WI38 (cell line): Measurements from ENCODE around the gene AHCYL2.
"Not testable (repeated sequence)": the region's sequence is repeated elsewhere in the genome, so short reads cannot be mapped to it uniquely, and the experiment has no call there.

ENCODE experiments used
- H3K4me3 ChIP-seq: 2 replicates; pipeline ENCODE4 v1.5.1; 2011; ENCODE audit warnings: low read depth, mild to moderate bottlenecking, control low read depth, low read length
- TF ChIP-seq, protein P1 (sequence below): IDR thresholded peaks from 2 replicates; pipeline ENCODE4 v1.5.1; 2012; ENCODE audit warnings: low read depth, mild to moderate bottlenecking, control low read depth, low read length

Gene AHCYL2

DNA sequence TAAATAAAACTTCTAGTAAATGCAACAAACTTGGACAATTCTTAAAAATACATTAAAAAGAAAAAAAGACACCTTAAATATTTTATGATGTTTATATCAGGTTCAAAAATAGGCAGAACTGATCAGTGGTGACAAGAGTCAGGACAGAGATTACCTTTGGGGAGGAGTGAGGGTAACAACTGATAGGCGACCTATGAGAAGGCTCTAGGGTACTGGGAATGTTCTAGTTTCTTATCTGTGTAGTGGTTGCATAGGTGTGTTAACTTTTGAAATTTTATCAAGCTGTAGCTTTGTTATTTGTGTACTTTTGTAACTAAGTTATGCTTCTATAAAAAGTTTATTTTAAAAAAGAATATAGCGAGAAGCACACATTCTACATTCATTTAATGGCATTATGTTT, 134.3 kb downstream of the AHCYL2 start:
- H3K4me3 ChIP-seq, result no peak overlapping the region

DNA sequence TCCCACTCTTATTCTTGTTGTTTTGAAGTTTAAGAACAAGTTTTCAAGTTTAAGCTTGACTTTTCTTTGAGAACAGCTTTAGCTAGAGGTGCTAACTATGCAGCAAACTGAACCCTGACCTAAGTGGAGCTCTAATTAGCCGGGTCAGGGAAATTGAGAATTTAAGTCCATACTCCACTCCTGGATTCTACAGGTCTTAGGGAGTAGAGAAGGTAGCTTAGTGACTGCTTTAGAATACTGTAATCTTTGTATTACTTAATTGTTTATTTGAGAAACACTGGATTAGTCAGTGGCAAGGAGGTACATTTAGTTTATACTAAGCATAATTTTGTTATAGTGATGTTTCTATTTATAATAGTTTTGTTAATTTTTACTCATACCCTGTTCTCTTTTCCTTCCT, 134.8 kb downstream of the AHCYL2 start:
- H3K4me3 ChIP-seq, result no peak overlapping the region
- TF ChIP-seq, protein P1, sequence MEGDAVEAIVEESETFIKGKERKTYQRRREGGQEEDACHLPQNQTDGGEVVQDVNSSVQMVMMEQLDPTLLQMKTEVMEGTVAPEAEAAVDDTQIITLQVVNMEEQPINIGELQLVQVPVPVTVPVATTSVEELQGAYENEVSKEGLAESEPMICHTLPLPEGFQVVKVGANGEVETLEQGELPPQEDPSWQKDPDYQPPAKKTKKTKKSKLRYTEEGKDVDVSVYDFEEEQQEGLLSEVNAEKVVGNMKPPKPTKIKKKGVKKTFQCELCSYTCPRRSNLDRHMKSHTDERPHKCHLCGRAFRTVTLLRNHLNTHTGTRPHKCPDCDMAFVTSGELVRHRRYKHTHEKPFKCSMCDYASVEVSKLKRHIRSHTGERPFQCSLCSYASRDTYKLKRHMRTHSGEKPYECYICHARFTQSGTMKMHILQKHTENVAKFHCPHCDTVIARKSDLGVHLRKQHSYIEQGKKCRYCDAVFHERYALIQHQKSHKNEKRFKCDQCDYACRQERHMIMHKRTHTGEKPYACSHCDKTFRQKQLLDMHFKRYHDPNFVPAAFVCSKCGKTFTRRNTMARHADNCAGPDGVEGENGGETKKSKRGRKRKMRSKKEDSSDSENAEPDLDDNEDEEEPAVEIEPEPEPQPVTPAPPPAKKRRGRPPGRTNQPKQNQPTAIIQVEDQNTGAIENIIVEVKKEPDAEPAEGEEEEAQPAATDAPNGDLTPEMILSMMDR, result no peak

More for the DNA sequence above, 134.3 kb downstream of the AHCYL2 start:
- TF ChIP-seq, protein P1, result no peak

- TF ChIP-seq, protein P1, result no peak
- H3K4me3 ChIP-seq, result no peak overlapping the region
Measured at GRCh38 chr7:129361771-129362170, 136.9 kb downstream of the AHCYL2 start.

DNA sequence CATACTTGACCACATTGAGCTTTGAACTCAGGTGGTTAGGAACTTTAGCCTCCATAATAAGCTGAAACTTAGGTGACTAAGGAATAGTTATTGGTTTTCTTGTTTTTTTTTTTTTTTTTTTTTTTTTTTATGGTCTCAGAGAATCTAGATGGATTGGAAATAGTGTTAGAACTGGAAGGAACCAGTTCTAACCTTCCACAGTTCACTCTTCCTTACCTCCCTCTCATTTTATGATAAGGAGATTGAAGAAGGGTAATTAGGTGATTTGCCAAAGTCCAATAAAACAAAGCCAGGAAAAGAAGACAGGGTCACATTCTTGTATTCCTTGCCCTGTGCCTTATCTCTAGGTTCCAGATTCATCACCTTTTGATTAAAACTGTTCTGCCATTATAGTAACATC, 137.7 kb downstream of the AHCYL2 start:
- TF ChIP-seq, protein P1, result no peak
- no peak overlapping the region for H3K4me3 ChIP-seq

GRCh38 chr7:129367349-129367699, 142.5 kb downstream of the AHCYL2 start:
- TF ChIP-seq, protein P1, result no peak
- H3K4me3 ChIP-seq, result no peak overlapping the region

DNA sequence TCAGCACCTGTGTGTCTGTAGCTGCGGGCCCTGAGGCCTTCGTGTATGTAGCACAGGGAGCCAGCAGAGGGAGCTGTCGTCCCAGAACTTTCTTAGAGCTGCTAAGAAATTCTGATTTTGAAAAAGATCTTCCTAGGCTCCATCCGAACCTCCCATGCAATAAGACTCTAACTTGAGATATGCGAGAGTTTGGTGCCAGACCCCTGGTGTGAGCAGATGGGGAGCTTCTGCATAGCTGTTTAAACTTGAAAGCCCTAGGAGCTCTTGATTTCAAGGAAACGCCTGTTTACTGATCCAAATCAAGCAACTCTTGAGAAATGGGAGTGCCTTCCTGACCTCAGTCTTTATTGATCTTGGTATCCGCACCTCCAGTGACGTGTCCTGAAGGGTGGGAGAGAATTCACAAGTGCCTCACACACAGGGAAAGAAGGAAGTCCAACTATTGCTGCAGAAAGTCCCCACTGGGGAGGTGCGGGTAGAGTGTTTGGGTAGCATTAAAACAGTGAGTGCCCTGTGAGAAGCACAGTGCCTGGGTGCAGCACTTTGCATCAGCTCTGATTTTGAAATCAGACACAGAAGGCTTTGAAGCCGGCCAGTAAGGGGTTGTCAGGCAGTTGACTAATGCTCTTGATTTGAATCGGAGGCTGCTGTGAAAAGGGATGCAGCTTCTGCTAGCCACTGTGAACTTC, 143.0 kb downstream of the AHCYL2 start:
- no peak overlapping the region; the same call in 1 of the 2 replicates for H3K4me3 ChIP-seq
- TF ChIP-seq, protein P1, result peak; percentile 91

GRCh38 chr7:129368389-129368986, 143.7 kb downstream of the AHCYL2 start:
- TF ChIP-seq, protein P1, result no peak
- no peak overlapping the region for H3K4me3 ChIP-seq

GRCh38 chr7:129369447-129369846, 144.6 kb downstream of the AHCYL2 start:
- H3K4me3 ChIP-seq, result not testable (repeated sequence)
